NCI-H510A treated with DMSO at 0.1 percent for 48 hours (cell line): Measurements from ENCODE around the gene RAP1GAP2.
"Not testable (repeated sequence)": the region's sequence is repeated elsewhere in the genome, so short reads cannot be mapped to it uniquely, and the experiment has no call there.

ENCODE experiments used
- DNase-seq: peaks from one replicate; lab custom pipeline; 2025; lab: John Stamatoyannopoulos, UW

The RAP1GAP2 gene

GRCh38 chr17:3043737-3044365 lies 247.6 kb downstream of the RAP1GAP2 start:
- no peak for DNase-seq

DNA sequence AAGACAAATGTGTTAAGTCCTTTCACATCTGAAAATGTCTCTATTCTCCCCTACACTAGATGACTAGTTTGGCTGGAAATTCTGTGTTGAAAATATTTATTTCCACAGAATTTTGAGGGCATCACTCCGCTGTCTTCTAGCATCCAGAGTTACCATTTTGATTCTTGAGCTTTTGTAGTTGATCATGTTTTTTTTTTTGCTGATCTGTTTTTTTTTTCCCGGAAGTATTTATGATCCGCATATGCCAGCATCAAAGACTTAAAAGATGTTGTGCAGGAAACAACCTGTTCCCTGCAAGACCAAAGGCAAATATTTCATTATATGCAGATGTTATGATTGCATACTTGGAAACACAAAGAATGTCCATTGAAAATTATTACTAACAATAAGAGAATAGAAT lies 250.5 kb downstream of the RAP1GAP2 start:
- no peak for DNase-seq

DNA sequence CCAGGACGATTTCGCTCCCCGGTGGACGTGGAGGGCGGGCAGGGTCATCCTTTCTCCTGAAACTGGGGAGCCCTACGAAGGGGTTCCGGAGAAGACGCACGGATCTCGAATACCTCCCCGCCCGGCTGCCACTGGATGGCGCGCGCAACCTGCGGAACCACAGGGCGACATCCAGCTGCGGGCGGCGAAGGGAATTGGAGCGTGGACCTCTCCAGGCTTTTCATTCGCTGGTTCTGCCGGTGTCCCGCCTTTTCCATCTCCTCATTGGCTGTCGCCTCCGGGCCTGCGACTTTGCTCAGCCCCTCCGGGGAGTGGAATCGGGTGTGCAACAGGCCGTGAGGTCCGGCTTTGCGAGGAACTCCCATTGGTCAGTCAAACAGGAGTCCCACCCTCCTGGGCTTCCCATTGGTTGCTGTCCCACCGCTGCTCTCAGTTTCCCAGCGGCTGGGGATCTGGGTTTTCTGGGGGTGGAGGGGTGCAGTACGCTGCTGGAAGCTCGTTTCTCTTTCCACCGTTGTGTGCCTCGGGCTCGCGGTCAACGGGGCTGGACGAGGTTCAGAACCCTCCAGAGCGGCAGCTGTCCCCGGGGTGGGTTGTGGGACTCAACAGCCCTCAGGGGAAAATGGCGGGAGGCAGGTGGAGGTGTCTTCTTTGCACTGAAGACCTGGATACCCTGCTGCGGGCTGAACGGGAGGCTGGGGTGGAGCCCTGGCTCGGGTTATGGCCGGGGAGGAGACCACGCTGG lies 252.7 kb downstream of the RAP1GAP2 start:
- peak; percentile 83 for DNase-seq

- no peak for DNase-seq
These were observed 253.6 kb downstream of the RAP1GAP2 start for GRCh38 chr17:3049705-3050295.

DNA sequence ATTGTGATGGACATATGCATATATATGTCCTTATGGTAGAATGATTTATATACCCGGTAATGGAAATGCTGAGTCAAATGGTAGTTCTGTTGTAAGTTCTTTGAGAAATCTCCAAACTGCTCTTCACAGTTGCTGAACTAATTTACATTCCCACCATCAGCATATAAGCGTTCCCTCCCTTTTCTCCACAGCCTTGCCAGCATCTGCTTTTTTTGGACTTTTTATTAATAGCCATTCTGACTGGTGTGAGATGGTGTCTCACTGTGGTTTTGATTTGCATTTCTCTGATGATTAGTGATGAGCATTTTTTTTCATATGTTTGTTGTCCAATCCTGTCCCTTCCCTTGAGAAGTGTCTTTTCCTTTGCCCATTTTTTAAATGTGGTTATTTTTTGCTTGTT lies 258.6 kb downstream of the RAP1GAP2 start:
- not testable (repeated sequence) for DNase-seq

- not testable (repeated sequence) for DNase-seq
These were observed 266.7 kb downstream of the RAP1GAP2 start for GRCh38 chr17:3062824-3063377.

DNA sequence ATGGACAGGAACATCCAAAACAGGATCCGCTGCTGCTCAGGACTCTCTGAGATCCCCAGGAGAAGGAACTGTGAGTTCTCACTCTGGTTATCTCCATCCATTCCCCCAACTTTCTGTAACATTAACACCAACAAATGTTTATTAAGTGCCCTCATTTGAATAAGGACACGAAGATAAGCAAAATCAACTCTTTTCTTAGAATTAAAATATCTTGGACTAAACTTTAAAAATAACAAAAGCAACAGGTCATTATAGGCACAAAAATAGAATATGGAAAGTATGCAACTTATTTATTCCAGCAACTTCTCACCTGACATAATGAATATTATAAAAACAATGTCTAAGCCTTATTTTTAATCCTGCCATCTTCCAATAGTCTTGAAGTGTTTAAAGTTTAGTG lies 267.3 kb downstream of the RAP1GAP2 start, which contains the start of gene OR1D5:
OR1D5 (minus strand) TSS at position 101 of the 400 bp plus-strand sequence; CDS start at position 101, 0 bp downstream.
- not testable (repeated sequence) for DNase-seq

- DNase-seq = not testable (repeated sequence)
These were observed 269.0 kb downstream of the RAP1GAP2 start for GRCh38 chr17:3065192-3065591.

- DNase-seq = not testable (repeated sequence)
These were observed 277.6 kb downstream of the RAP1GAP2 start for GRCh38 chr17:3073850-3074249.
